ENCODE data around the gene HPD.

Gene HPD

GRCh38 chr12:121827351-121828099 is 31.1 kb downstream of the HPD start:
- DNase-seq (ENCODE audit: low read depth), result no peak

GRCh38 chr12:121826318-121827150 is 32.1 kb downstream of the HPD start:
- DNase-seq (ENCODE audit: low read depth), result no peak

- no peak for DNase-seq (ENCODE audit: low read depth)
These were observed 33.6 kb downstream of the HPD start for GRCh38 chr12:121825041-121825523.

- DNase-seq (ENCODE audit: low read depth), result no peak
These were observed 34.9 kb downstream of the HPD start for GRCh38 chr12:121823727-121824115.

DNA sequence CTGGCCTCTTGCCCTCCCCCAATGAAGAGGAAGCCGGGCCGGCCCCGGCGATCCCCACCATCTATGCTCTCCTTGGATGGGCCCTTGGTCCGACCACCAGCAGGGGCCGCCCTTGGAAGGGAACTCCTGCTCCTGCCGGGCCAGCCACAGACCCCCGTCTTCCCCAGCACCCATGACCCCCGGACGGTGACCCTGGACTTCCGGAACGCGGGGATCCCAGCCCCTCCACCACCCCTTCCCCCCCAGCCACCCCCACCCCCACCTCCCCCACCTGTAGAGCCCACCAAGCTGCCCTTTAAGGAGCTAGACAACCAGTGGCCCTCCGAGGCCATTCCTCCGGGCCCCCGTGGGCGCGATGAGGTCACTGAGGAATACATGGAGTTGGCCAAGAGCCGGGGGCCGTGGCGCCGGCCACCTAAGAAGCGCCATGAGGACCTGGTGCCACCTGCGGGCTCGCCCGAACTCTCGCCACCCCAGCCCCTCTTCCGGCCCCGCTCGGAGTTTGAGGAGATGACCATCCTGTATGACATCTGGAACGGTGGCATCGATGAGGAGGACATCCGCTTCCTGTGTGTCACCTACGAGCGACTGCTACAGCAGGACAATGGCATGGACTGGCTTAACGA is 35.4 kb downstream of the HPD start:
- DNase-seq (ENCODE audit: low read depth), result no peak

DNA sequence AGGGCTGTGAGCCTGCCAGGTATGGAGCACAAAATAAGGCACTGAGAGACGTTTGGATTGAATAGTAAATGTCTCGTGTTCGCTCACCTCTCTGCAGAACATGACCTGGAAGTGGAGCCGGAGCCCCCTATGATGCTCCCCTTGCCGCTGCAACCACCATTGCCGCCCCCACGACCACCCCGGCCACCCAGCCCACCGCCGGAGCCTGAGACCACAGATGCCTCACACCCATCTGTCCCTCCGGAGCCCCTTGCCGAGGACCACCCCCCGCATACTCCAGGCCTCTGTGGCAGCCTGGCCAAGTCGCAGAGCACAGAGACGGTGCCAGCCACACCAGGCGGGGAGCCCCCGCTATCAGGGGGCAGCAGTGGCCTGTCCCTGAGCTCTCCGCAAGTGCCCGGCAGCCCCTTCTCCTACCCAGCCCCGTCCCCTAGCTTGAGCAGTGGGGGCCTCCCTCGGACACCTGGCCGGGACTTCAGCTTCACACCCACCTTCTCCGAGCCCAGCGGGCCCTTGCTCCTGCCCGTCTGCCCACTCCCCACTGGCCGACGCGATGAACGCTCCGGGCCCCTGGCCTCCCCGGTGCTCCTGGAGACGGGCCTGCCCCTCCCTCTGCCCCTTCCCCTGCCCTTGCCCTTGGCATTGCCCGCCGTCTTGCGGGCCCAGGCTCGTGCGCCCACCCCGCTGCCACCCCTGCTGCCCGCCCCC is 36.1 kb downstream of the HPD start:
- no peak for DNase-seq (ENCODE audit: low read depth)

- no peak for DNase-seq (ENCODE audit: low read depth)
These were observed 38.6 kb downstream of the HPD start for GRCh38 chr12:121820056-121820455.

DNA sequence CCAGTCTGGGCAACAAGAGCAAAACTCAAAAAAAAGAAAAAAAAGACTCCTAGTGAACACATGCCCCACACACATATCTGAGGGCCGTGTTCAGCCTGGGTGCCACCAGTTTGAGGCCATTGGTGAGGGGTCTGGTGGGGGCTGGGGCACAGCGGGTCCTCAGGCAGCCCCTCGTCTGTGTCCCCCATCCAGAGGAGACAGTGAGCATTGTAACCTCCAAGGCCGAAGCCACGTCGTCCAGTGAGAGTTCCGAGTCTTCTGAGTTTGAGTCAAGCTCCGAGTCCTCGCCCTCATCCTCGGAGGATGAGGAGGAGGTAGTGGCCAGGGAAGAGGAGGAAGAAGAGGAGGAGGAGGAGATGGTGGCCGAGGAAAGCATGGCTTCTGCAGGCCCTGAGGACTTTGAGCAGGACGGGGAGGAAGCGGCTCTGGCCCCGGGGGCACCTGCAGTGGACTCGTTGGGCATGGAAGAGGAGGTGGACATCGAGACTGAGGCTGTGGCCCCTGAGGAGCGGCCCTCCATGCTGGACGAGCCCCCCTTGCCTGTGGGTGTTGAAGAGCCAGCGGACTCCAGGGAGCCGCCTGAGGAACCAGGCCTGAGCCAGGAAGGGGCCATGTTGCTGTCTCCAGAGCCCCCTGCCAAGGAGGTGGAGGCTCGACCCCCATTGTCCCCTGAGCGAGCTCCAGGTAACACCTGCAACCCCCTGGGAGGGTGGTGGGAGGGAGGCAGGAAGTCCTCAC is 39.3 kb downstream of the HPD start:
- DNase-seq (ENCODE audit: low read depth), result no peak

DNA sequence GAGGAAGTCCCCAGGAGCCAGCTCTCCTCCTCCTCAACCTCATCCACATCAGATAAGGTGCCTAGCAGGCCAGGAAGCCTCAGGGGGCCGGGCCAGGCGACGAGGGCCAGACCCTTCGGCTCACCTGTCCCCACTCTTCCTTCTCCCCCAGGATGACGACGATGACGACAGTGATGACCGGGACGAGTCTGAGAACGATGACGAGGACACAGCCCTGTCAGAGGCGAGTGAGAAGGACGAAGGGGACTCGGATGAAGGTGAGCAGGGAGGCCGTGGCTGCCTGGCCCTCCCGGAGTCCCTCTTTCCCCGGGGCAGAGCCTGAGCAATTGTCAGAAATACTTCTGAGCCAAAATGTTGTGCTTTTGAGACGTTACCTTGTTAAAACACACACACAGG is 41.0 kb downstream of the HPD start:
- DNase-seq (ENCODE audit: low read depth), result no peak

- DNase-seq (ENCODE audit: low read depth), result no peak
These were observed 41.6 kb downstream of the HPD start for GRCh38 chr12:121816925-121817647.

- no peak for DNase-seq (ENCODE audit: low read depth)
These were observed 43.4 kb downstream of the HPD start for GRCh38 chr12:121815263-121815662.

- no peak for DNase-seq (ENCODE audit: low read depth)
These were observed 44.1 kb downstream of the HPD start for GRCh38 chr12:121814429-121815119.

GRCh38 chr12:121813951-121814350 is 44.7 kb downstream of the HPD start:
- no peak for DNase-seq (ENCODE audit: low read depth)

- DNase-seq (ENCODE audit: low read depth), result no peak
These were observed 45.5 kb downstream of the HPD start for GRCh38 chr12:121812921-121813896.

DNA sequence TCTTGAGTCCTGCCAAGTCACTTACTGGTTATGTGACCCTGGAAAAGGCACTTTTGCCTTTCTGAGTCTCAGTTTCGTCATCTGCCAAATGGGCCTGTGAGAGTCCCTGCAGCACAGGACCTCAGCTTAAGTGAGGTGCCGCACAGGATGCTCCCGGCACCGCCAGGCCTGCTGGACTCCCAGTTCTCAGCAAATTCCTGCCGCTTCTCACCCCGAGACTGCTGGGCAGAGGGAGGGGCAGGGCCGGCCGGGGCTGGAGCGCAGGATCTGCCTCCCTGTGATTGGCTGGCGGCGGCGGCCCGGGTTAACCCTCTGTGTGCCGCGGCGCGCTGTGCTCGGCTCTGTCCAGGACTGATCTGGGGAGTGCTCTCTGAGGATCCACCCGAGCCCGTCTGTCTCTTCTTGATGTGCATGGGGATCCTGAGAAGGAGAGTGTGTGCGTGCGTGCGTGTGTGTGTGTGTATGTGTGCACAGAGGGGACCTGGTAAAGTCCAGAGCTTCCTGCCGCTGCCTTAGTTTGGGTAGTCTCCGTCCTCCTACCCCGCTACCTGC is 46.3 kb downstream of the HPD start:
- DNase-seq (ENCODE audit: low read depth), result no peak

GRCh38 chr12:121811434-121812319 is 47.0 kb downstream of the HPD start:
- no peak for DNase-seq (ENCODE audit: low read depth)

- no peak for DNase-seq (ENCODE audit: low read depth)
These were observed 47.7 kb downstream of the HPD start for GRCh38 chr12:121810833-121811433.
